ENCODE data around the gene POU6F2. TPM values are rescaled to one million over a fixed set of nuclear protein-coding genes. Genes with fewer than 3 reads are reported as not detected.

Gene POU6F2
- total and polyA plus RNA-seq, 2 of the 4 experiments (the other 2 are of a cell fraction), result not detected

DNA sequence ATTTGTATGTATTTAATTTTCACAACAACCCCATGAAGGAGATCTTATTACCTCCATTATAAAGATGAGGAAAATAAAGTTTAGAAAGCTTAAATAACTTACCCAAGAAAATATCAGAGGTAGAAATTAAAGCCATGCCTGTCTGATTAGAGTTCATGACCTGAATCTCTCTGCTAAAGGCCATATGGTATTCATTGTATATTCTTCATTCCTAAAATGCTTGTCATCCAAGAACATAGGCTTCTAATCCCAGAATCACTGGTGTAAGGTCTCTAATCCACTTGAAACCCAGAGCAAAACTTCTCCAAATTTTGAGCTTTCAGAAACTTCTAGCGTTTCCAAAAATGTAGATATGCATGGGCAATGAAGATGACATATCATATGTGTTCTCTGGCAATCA lies 516.2 kb downstream of the POU6F2 start:
- Histone ChIP-seq H3K18ac (ENCODE audit: low read depth, low read length) (no peak overlapping the region), H3K9ac (ENCODE audit: low read depth, low read length) (no peak overlapping the region), H4K91ac (ENCODE audit: insufficient read depth, low read depth, low read length) (no peak overlapping the region), H3K27me3 (ENCODE audit: control insufficient read depth, insufficient read depth, low read length) (peaks cover 6% of the 10 kb centered on the region), H3K27ac (ENCODE audit: insufficient read depth, low read length) (no peak overlapping the region), H4K20me1 (ENCODE audit: insufficient read depth, low read length) (no peaks in the 10 kb centered on the region), H4K5ac (ENCODE audit: low read depth, low read length) (no peak overlapping the region), H3K4ac (ENCODE audit: low read depth, low read length) (no peak overlapping the region), H2BK15ac (ENCODE audit: low read depth, low read length) (no peak overlapping the region), H2AFZ (replicated peaks; ENCODE audit: low read length, poor library complexity) (no peak overlapping the region), H4K8ac (ENCODE audit: low read depth in 2 of 2, low read length in 2 of 2) (no peak overlapping the region), H2AK5ac (ENCODE audit: low read depth, low read length) (no peak overlapping the region), H3K36me3 (ENCODE audit: control insufficient read depth, insufficient read depth, low read length) (no peaks in the 10 kb centered on the region), H3K9me1 (ENCODE audit: insufficient read depth, low read length) (no peaks in the 10 kb centered on the region), H2BK120ac (ENCODE audit: low read depth, low read length) (no peak overlapping the region), H3K4me1 (ENCODE audit: control insufficient read depth, insufficient read depth, low read length) (no peaks in the 10 kb centered on the region), H3K79me1 (ENCODE audit: low read depth in 1 of 2, low read length in 2 of 2) (no peaks in the 10 kb centered on the region), H2AK9ac (replicated peaks; ENCODE audit: low read depth, low read length, poor library complexity) (no peak overlapping the region), H3K23ac (ENCODE audit: low read depth, low read length) (no peak overlapping the region), H2BK5ac (ENCODE audit: low read depth, low read length, poor library complexity, severe bottlenecking) (no peak overlapping the region), H2BK20ac (ENCODE audit: low read depth, low read length) (no peak overlapping the region), H3K4me2 (ENCODE audit: low read depth, low read length) (no peak overlapping the region), H3K14ac (replicated peaks; ENCODE audit: low read depth, low read length) (no peak overlapping the region), H3K9me3 (ENCODE audit: control insufficient read depth, insufficient read depth, low read length) (no peaks in the 10 kb centered on the region), H3K4me3 (ENCODE audit: insufficient read depth, low read depth, low read length) (no peak overlapping the region), H3K56ac (ENCODE audit: extremely low read depth, insufficient read depth, low read length) (no peak overlapping the region)
- no peak for ATAC-seq (ENCODE audit: low read depth)
- CTCF ChIA-PET, result no interaction called here
- WGBS, 2 experiments (ENCODE audit: extremely low coverage in 2 of 2, insufficient read length in 1 of 2), result no CpG with 5 or more reads among the region's 1 CpG
- intact Hi-C loops (cut with micrococcal nuclease), result no loop called here
- POLR2A ChIA-PET (ENCODE audit: unreplicated experiment), result no interaction called here
- TF ChIP-seq NFE2L2 (IDR thresholded peaks at IDR 0.05; ENCODE audit: low read depth, low read length), result no peak
- no peak for TF ChIP-seq RAD21 (IDR thresholded peaks at IDR 0.05; ENCODE audit: low read length)
- no peak for TF ChIP-seq MAZ (IDR thresholded peaks at IDR 0.05; ENCODE audit: borderline replicate concordance, low read depth, low read length)
- TF ChIP-seq CEBPB (IDR thresholded peaks at IDR 0.05; ENCODE audit: low read depth, low read length), result no peak
- TF ChIP-seq FOS (IDR thresholded peaks at IDR 0.05; ENCODE audit: low read depth, low read length), result no peak
- no TSS peak for BruUV-seq (replicated peaks)
- in situ Hi-C loops (cut with MboI; ENCODE audit: low sequenced_read_pairs), result no loop called here
- dilution Hi-C loops (cut with HindIII; ENCODE audit: low sequenced_read_pairs, unreplicated experiment), result no loop called here
- no peak for DNase-seq

All from IMR-90 (cell line).